HCT116 (cell line): ENCODE data around the gene ABCB6. TPM values are rescaled to one million over a fixed set of nuclear protein-coding genes. Genes with fewer than 3 reads are reported as not detected.

ENCODE experiments used
- ATAC-seq: fragments of 200-7000 bp; cut with Tn5 transposase; 2 replicates; pipeline ENCODE4 v1.9.1; 2020; ENCODE audit warnings: mild to moderate bottlenecking, moderate library complexity
- BruUV-seq: library from RNA; stranded (reverse); fragments of 400-500 nt; replicated peaks from 2 replicates; lab custom pipeline; 2021; lab: Mats Ljungman, UMichigan
- CTCF ChIA-PET: fragments of 300-600 bp; sonication (Branson Sonifier 250); formaldehyde crosslinking; loops from one replicate; lab custom pipeline; 2021; ENCODE audit warnings: antibody characterized with exemption; lab: Charles Lee
- POLR2A ChIA-PET: fragments of 300-600, 350-600 bp; sonication (Branson Sonifier 250); formaldehyde crosslinking; loops from one replicate; lab custom pipeline; 2021; ENCODE audit warnings: antibody characterized with exemption; lab: Charles Lee
- RAD21 ChIA-PET, 2 experiments: fragments of 300-600 bp; sonication (Branson Sonifier 250); formaldehyde crosslinking; loops; one replicate each; lab custom pipeline; 2023; ENCODE audit warnings: low total read pairs in 2 of 2; ENCODE audit not compliant: uncharacterized antibody in 2 of 2, unreplicated experiment in 2 of 2, low non-redundant PET in 1 of 2; lab: Charles Lee
- DNase-seq: peaks from one replicate; pipeline ENCODE4 v3.0.0-alpha.2; 2010; ENCODE audit warnings: low read depth, low spot score
- H2AFZ ChIP-seq: fragments of 200-600 bp; shearing (Covaris generic), sonication (generic); 2 replicates; pipeline ENCODE4 v1.6.1; 2017; ENCODE audit warnings: low read depth, mixed run types, mixed read lengths, antibody characterized with exemption, low read length; ENCODE audit not compliant: poor library complexity, severe bottlenecking
- H3K27ac ChIP-seq: 2 replicates; pipeline ENCODE4 v1.5.1; 2012; ENCODE audit warnings: low read depth, low read length
- H3K27me3 ChIP-seq: fragments of 200-600 bp; sonication (generic); 2 replicates; pipeline ENCODE4 v1.6.1; 2016; ENCODE audit warnings: mixed run types, low read length, mixed read lengths; ENCODE audit not compliant: insufficient read depth
- H3K36me3 ChIP-seq, 2 experiments: fragments of 200-500 bp in 1 of 2; fragments of 200-600 bp in 1 of 2; sonication (Bioruptor generic) in 1 of 2; sonication (generic) in 1 of 2; 2 replicates each; pipeline versions ENCODE4 v1.5.1 to v1.6.1; 2014 to 2016; ENCODE audit warnings: low read length in 2 of 2, inconsistent platforms in 1 of 2, mixed read lengths in 1 of 2, mixed run types in 1 of 2; ENCODE audit not compliant: insufficient read depth in 2 of 2, control insufficient read depth in 1 of 2
- H3K4me1 ChIP-seq, 2 experiments: fragments of 200-600 bp in 1 of 2; sonication (generic) in 1 of 2; 2 replicates each; pipeline versions ENCODE4 v1.5.1 to v1.6.1; 2012 to 2017; ENCODE audit warnings: low read length in 2 of 2, inconsistent platforms in 1 of 2, mild to moderate bottlenecking in 1 of 2, mixed read lengths in 1 of 2, mixed run types in 1 of 2, moderate library complexity in 1 of 2; ENCODE audit not compliant: insufficient read depth in 2 of 2, control insufficient read depth in 1 of 2
- H3K4me2 ChIP-seq: fragments of 200-600 bp; sonication (generic); 2 replicates; pipeline ENCODE4 v1.6.1; 2017; ENCODE audit warnings: mixed run types, low read length, mixed read lengths
- H3K4me3 ChIP-seq, 2 experiments: fragments of 200-600 bp in 1 of 2; sonication (generic) in 1 of 2; replicated peaks in 1 of 2; 2 replicates each; pipeline ENCODE4 v1.5.1; 2011 to 2016; ENCODE audit warnings: low read length in 2 of 2, control low read depth in 1 of 2, low read depth in 1 of 2, mild to moderate bottlenecking in 1 of 2, mixed read lengths in 1 of 2, mixed run types in 1 of 2
- H3K79me2 ChIP-seq: fragments of 200-600 bp; sonication (generic); 2 replicates; pipeline ENCODE4 v1.6.1; 2017; ENCODE audit warnings: mild to moderate bottlenecking, mixed run types, low read length, moderate library complexity, mixed read lengths; ENCODE audit not compliant: insufficient read depth
- H3K9ac ChIP-seq: fragments of 200-600 bp; sonication (generic); 2 replicates; pipeline ENCODE4 v1.6.1; 2016; ENCODE audit warnings: low read length, mixed read lengths
- H3K9me2 ChIP-seq: fragments of 200-600 bp; sonication (generic), shearing (Covaris generic); 2 replicates; pipeline ENCODE4 v1.6.1; 2017; ENCODE audit warnings: mixed run types, mild to moderate bottlenecking, moderate library complexity; ENCODE audit not compliant: insufficient read depth
- H3K9me3 ChIP-seq, 2 experiments: fragments of 200-500 bp in 1 of 2; fragments of 200-600 bp in 1 of 2; sonication (Bioruptor generic) in 1 of 2; sonication (generic) in 1 of 2; 2 replicates each; pipeline ENCODE4 v1.6.1; 2014 to 2017; ENCODE audit warnings: low read length in 2 of 2, mixed read lengths in 2 of 2, inconsistent platforms in 1 of 2, low read depth in 1 of 2, mild to moderate bottlenecking in 1 of 2, mixed run types in 1 of 2, moderate library complexity in 1 of 2; ENCODE audit not compliant: control insufficient read depth in 1 of 2, insufficient read depth in 1 of 2
- H4K20me1 ChIP-seq: fragments of 200-600 bp; sonication (generic), shearing (Covaris generic); 2 replicates; pipeline ENCODE4 v1.6.1; 2017; ENCODE audit warnings: mixed run types, mild to moderate bottlenecking, moderate library complexity; ENCODE audit not compliant: insufficient read depth
- CBX3 ChIP-seq: IDR thresholded peaks from 2 replicates; pipeline ENCODE4 v1.6.1; 2012; ENCODE audit warnings: low read depth
- CEBPB ChIP-seq: IDR thresholded peaks from 2 replicates; pipeline ENCODE4 v1.6.1; 2012; ENCODE audit warnings: low read depth
- EGR1 ChIP-seq: IDR thresholded peaks from 2 replicates; pipeline ENCODE4 v1.6.1; 2012; ENCODE audit warnings: low read depth
- ELF1 ChIP-seq: IDR thresholded peaks from 2 replicates; pipeline ENCODE4 v1.6.1; 2012; ENCODE audit warnings: low read depth, borderline replicate concordance
- EZH2phosphoT487 ChIP-seq: fragments of 200-600 bp; IDR thresholded peaks from 2 replicates; pipeline ENCODE4 v1.6.1; 2018; ENCODE audit warnings: antibody characterized with exemption, borderline replicate concordance
- JUND ChIP-seq: IDR thresholded peaks from 2 replicates; pipeline ENCODE4 v1.6.1; 2012
- POLR2A ChIP-seq: IDR thresholded peaks from 2 replicates; pipeline ENCODE4 v1.7.0; 2011; ENCODE audit warnings: borderline replicate concordance; ENCODE audit not compliant: insufficient read depth, insufficient read length; ENCODE audit errors: extremely low read depth
- RAD21 ChIP-seq: IDR thresholded peaks from 2 replicates; pipeline ENCODE4 v1.6.1; 2012; ENCODE audit warnings: low read depth, mild to moderate bottlenecking
- REST ChIP-seq: IDR thresholded peaks from 2 replicates; pipeline ENCODE4 v1.6.1; 2012; ENCODE audit warnings: low read depth
- SIN3A ChIP-seq: IDR thresholded peaks from 2 replicates; pipeline ENCODE4 v1.6.1; 2012; ENCODE audit warnings: low read depth
- SRF ChIP-seq: IDR thresholded peaks from 2 replicates; pipeline ENCODE4 v1.6.1; 2012; ENCODE audit warnings: low read depth
- YY1 ChIP-seq: IDR thresholded peaks from 2 replicates; pipeline ENCODE4 v1.6.1; 2011; ENCODE audit warnings: low read length, low read depth, moderate library complexity, mild to moderate bottlenecking; ENCODE audit not compliant: insufficient replicate concordance; ENCODE audit errors: extremely low read depth
- ZFX ChIP-seq: fragments of 450-650 bp; IDR thresholded peaks from 2 replicates; pipeline ENCODE4 v1.6.1; 2017
- ZNF274 ChIP-seq: fragments of 200-500 bp; sonication (Bioruptor generic); IDR thresholded peaks from 2 replicates; pipeline ENCODE4 v1.6.1; 2014; ENCODE audit warnings: mild to moderate bottlenecking, low read depth, low read length, inconsistent platforms
- intact Hi-C: fragments of 100-400 bp; cut with micrococcal nuclease; formaldehyde crosslinking; loops from 2 replicates; pipeline ENCODE4 v1.10.0; 2022
- total RNA-seq: library from RNA; stranded (reverse); gene quantifications from one replicate; pipeline ENCODE4 v1.2.1, GENCODE V29; 2021; ENCODE audit not compliant: unreplicated experiment
- TF ChIP-seq, protein P1 (sequence below): IDR thresholded peaks from 2 replicates; pipeline ENCODE4 v1.6.1; 2012
- TF ChIP-seq, protein P2 (sequence below): IDR thresholded peaks from 2 replicates; pipeline ENCODE4 v1.6.1; 2012
- TF ChIP-seq, protein P3 (sequence below), 3 experiments: fragments of 200-600 bp in 1 of 3; sonication (generic) in 1 of 3; IDR thresholded peaks in 2 of 3; conservative IDR thresholded peaks in 1 of 3; 2 replicates each; pipeline ENCODE4 v1.5.1; 2012 to 2017; ENCODE audit warnings: low read depth in 2 of 3, low read length in 2 of 3, antibody characterized with exemption in 1 of 3, borderline replicate concordance in 1 of 3, control low read depth in 1 of 3, mild to moderate bottlenecking in 1 of 3, mixed read lengths in 1 of 3, mixed run types in 1 of 3, moderate library complexity in 1 of 3; ENCODE audit not compliant: insufficient read depth in 1 of 3
- TF ChIP-seq, protein P4 (sequence below): IDR thresholded peaks from 2 replicates; pipeline ENCODE4 v1.6.1; 2011; ENCODE audit warnings: mild to moderate bottlenecking, low read length, moderate library complexity; ENCODE audit not compliant: insufficient replicate concordance; ENCODE audit errors: extremely low read depth

Gene ABCB6
- total RNA-seq, 1 experiment from 2014 or later = 24.5 TPM

DNA sequence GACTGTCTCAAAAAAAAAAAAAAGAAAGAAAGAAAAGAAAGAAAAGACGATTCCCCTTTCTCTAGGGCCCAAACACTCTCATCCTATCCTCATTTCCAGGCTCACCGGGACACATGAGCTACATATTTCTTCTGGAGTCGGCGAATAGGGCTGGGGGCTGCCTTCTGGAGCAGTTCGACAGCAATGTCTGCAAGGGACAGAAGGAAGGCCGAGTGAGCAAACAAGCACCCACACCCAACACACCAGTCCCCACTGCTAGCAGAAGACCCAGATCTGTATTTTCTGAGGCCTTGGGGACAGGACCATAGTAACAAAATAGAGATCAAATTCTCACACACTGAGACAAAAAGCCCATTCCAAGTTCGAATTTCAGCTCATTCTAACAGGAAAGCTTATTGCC is 43.3 kb downstream of the ABCB6 start:
- Histone ChIP-seq H3K4me3 (peak overlapping the region; percentile 87 to 93), H4K20me1 (no peaks in the 10 kb centered on the region), H2AFZ (no peak overlapping the region), H3K79me2 (peaks cover 23% of the 10 kb centered on the region), H3K9me3 (no peaks in the 10 kb centered on the region), H3K36me3 (peaks cover 4 to 7% of the 10 kb centered on the region in 2 experiments; a peak in 2 of 4 replicates), H3K4me2 (peak overlapping the region; percentile 98), H3K4me1 (peaks cover 10 to 27% of the 10 kb centered on the region in 2 experiments), H3K9ac (peak overlapping the region; percentile 85), H3K9me2 (no peaks in the 10 kb centered on the region), H3K27ac (peak overlapping the region; percentile 97; the same call in 1 of the 2 replicates), H3K27me3 (no peaks in the 10 kb centered on the region)
- TF ChIP-seq CEBPB (no peak), SRF (no peak), CBX3 (no peak), EGR1 (no peak), REST (no peak), ZFX (no peak), EZH2phosphoT487 (no peak), POLR2A (no peak), SIN3A (no peak), ELF1 (no peak), ZNF274 (no peak), YY1 (no peak), JUND (no peak), RAD21 (no peak)
- TF ChIP-seq, protein P1, sequence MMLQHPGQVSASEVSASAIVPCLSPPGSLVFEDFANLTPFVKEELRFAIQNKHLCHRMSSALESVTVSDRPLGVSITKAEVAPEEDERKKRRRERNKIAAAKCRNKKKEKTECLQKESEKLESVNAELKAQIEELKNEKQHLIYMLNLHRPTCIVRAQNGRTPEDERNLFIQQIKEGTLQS = no peak
- TF ChIP-seq, protein P2, sequence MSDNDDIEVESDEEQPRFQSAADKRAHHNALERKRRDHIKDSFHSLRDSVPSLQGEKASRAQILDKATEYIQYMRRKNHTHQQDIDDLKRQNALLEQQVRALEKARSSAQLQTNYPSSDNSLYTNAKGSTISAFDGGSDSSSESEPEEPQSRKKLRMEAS = no peak
- TF ChIP-seq, protein P3, sequence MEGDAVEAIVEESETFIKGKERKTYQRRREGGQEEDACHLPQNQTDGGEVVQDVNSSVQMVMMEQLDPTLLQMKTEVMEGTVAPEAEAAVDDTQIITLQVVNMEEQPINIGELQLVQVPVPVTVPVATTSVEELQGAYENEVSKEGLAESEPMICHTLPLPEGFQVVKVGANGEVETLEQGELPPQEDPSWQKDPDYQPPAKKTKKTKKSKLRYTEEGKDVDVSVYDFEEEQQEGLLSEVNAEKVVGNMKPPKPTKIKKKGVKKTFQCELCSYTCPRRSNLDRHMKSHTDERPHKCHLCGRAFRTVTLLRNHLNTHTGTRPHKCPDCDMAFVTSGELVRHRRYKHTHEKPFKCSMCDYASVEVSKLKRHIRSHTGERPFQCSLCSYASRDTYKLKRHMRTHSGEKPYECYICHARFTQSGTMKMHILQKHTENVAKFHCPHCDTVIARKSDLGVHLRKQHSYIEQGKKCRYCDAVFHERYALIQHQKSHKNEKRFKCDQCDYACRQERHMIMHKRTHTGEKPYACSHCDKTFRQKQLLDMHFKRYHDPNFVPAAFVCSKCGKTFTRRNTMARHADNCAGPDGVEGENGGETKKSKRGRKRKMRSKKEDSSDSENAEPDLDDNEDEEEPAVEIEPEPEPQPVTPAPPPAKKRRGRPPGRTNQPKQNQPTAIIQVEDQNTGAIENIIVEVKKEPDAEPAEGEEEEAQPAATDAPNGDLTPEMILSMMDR (IDR thresholded peaks at IDR 0.05 in 2 of 3, conservative IDR thresholded peaks at IDR 0.05 in 1 of 3; ENCODE audit: borderline replicate concordance in 1 of 3, insufficient read depth in 1 of 3, low read depth in 2 of 3, low read length in 2 of 3) = no peak
- TF ChIP-seq, protein P4, sequence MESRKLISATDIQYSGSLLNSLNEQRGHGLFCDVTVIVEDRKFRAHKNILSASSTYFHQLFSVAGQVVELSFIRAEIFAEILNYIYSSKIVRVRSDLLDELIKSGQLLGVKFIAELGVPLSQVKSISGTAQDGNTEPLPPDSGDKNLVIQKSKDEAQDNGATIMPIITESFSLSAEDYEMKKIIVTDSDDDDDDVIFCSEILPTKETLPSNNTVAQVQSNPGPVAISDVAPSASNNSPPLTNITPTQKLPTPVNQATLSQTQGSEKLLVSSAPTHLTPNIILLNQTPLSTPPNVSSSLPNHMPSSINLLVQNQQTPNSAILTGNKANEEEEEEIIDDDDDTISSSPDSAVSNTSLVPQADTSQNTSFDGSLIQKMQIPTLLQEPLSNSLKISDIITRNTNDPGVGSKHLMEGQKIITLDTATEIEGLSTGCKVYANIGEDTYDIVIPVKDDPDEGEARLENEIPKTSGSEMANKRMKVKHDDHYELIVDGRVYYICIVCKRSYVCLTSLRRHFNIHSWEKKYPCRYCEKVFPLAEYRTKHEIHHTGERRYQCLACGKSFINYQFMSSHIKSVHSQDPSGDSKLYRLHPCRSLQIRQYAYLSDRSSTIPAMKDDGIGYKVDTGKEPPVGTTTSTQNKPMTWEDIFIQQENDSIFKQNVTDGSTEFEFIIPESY = no peak
- DNase-seq (no peak), ATAC-seq (no peak)
- intact Hi-C loops = loop anchor here (5.0 to 10.0 kb wide), 2 partner anchors 212 to 359 kb away; partner anchors contain the start of gene DNPEP
- CTCF ChIA-PET = interaction anchor here (1.5 to 1.9 kb wide), 2 partner anchors 120 to 173 kb away, joined by 4 to 16 read pairs; no protein-coding TSS in a partner anchor
- POLR2A ChIA-PET = interaction anchor here (1.3 kb wide), 1 partner anchor 31 kb away, joined by 5 read pairs; the partner anchor contains the start of gene ZFAND2B
- no TSS peak for BruUV-seq
- RAD21 ChIA-PET = interaction anchor here (0.7 to 1.6 kb wide), 3 partner anchors 18 to 43 kb away, joined by 3 to 5 read pairs (median 3); no protein-coding TSS in a partner anchor
